Measurements from ENCODE around the gene NAA20. TPM values are rescaled to one million over a fixed set of nuclear protein-coding genes. Genes with fewer than 3 reads are reported as not detected.

NAA20 gene
- total and polyA plus RNA-seq, 8 donors = 48.7 to 73.3 (median 65.6) TPM

DNA sequence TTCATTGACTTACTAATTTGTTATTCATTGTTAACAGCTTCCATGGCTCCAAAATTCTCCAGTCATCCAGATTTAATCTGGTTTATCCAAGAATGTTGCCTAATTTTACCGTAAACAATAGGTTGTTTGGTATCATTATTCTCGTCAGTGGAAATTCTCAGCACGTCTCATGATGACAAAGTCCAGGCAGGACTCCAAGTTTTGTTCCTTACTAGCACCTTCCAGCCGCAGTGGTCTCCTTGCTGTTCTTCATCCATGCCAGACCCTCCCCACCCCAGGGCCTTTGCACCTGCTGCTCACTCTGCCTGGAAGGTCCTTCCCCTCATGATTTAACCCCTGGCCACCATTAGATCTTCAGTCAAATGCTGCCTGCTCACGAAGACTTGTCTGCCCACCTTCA lies 48.1 kb upstream of the NAA20 start:
- intact Hi-C loops (cut with DNase I) = no loop called here
- TF ChIP-seq, protein P1, sequence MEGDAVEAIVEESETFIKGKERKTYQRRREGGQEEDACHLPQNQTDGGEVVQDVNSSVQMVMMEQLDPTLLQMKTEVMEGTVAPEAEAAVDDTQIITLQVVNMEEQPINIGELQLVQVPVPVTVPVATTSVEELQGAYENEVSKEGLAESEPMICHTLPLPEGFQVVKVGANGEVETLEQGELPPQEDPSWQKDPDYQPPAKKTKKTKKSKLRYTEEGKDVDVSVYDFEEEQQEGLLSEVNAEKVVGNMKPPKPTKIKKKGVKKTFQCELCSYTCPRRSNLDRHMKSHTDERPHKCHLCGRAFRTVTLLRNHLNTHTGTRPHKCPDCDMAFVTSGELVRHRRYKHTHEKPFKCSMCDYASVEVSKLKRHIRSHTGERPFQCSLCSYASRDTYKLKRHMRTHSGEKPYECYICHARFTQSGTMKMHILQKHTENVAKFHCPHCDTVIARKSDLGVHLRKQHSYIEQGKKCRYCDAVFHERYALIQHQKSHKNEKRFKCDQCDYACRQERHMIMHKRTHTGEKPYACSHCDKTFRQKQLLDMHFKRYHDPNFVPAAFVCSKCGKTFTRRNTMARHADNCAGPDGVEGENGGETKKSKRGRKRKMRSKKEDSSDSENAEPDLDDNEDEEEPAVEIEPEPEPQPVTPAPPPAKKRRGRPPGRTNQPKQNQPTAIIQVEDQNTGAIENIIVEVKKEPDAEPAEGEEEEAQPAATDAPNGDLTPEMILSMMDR (IDR thresholded peaks at IDR 0.05) = no peak
- H3K36me3 ChIP-seq = peaks cover 0 to 79% of the 10 kb centered on the region in 2 donors
- no peak overlapping the region for H3K4me3 ChIP-seq
- no peaks in the 10 kb centered on the region for H3K9me3 ChIP-seq
- ATAC-seq (no peak), DNase-seq (no peak)
- peaks cover 15 to 69% of the 10 kb centered on the region in 2 donors for H3K4me1 ChIP-seq
- H3K27ac ChIP-seq = peak overlapping the region in 1 of 2 donors; percentile 14
- no peaks in the 10 kb centered on the region for H3K27me3 ChIP-seq

DNA sequence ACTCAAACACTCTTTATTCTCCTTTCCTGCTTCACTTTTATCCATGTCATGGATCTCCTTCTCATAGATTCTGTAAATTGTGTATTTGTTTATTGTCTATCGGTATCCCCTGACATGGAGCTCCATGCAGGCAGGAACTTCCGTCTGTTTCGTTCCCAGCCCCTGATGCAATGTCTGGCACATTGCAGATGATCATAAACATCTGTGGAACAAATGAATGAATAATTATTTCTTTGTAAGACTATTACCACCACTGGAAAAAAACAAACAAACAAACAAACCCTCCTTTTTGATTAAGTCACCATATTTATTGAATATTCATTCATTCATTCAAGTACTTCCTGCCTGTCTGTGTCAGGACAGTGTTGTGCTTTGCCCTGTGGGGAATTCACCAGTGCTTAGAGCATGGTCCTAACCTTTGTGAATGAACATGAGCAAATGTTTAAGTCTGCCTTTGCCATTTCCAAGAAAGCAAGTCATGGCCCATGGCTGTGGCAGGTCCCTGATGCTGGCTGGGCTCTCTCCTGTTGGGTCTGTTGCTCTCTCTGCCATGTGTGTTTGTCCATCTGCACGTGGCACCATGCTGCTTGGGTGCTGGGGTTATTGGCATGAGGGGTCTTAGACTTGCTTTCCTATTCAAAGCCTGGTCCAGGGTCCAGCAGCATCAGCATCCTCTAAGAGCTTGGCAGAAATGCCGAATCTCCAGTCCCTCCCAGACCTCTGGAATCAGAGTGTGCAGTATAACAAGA lies 47.5 kb upstream of the NAA20 start:
- Histone ChIP-seq H3K27ac (peak overlapping the region in 1 of 2 donors; percentile 14), H3K27me3 (no peaks in the 10 kb centered on the region), H3K4me3 (no peak overlapping the region), H3K9me3 (no peaks in the 10 kb centered on the region), H3K36me3 (peaks cover 0 to 73% of the 10 kb centered on the region in 2 donors), H3K4me1 (peaks cover 14 to 69% of the 10 kb centered on the region in 2 donors)
- ATAC-seq (no peak), DNase-seq (no peak)
- TF ChIP-seq, protein P1 (IDR thresholded peaks at IDR 0.05) = no peak
- intact Hi-C loops (cut with DNase I) = no loop called here

DNA sequence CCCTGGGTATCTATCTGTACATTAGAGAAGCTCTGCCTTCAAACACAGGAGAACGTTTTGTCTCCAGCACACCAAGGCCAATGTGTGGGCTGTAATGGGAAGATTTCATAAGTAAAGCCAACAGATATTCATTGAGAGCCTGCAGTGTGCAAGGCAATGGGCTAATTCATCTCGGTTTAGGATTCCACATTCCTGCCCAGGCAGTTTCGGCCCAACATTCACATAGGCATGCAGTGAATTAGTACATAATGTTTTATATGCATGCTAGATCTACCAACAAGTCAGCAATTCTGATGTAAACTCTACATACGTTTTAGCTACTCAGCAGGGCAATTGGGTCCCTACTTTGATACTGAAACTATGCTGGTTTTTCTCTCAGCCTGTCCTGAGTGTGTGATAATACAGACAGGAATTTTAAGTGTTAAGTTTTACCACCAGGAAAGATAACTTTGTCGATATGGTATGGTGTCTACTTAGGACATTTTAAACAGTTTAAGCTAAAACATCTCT lies 46.9 kb upstream of the NAA20 start:
- TF ChIP-seq, protein P1 (IDR thresholded peaks at IDR 0.05) = no peak
- DNase-seq (no peak), ATAC-seq (no peak)
- intact Hi-C loops (cut with DNase I) = no loop called here
- Histone ChIP-seq H3K27ac (peak overlapping the region in 1 of 2 donors; percentile 14), H3K4me1 (peaks cover 12 to 70% of the 10 kb centered on the region in 2 donors), H3K4me3 (no peak overlapping the region), H3K36me3 (peaks cover 0 to 68% of the 10 kb centered on the region in 2 donors), H3K27me3 (no peaks in the 10 kb centered on the region), H3K9me3 (no peaks in the 10 kb centered on the region)

DNA sequence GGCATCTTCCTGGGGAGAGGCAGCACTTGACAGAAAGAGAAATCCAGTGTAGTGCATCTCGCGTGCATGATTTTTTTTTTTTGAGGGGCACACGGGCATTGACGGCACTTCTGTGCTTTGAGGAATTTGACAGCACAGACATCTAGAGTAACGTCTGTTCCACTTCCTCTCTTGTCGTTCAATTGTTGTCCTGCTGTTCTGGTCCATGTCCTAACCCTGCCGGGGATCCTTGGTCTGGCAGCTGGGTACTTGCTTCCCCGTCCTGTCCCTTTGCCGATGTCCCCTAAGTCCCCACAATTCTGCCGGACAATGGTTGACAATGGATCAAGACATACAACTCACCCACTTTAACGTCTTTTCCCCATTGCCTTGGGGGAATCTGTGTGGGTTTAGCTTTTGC lies 46.0 kb upstream of the NAA20 start:
- intact Hi-C loops (cut with DNase I) = no loop called here
- DNase-seq (no peak), ATAC-seq (no peak)
- Histone ChIP-seq H3K4me3 (no peak overlapping the region), H3K4me1 (peaks cover 12 to 74% of the 10 kb centered on the region in 2 donors), H3K9me3 (no peaks in the 10 kb centered on the region), H3K27ac (peak overlapping the region in 1 of 2 donors; percentile 7), H3K36me3 (peaks cover 0 to 66% of the 10 kb centered on the region in 2 donors), H3K27me3 (no peaks in the 10 kb centered on the region)
- TF ChIP-seq, protein P1 (IDR thresholded peaks at IDR 0.05) = no peak

DNA sequence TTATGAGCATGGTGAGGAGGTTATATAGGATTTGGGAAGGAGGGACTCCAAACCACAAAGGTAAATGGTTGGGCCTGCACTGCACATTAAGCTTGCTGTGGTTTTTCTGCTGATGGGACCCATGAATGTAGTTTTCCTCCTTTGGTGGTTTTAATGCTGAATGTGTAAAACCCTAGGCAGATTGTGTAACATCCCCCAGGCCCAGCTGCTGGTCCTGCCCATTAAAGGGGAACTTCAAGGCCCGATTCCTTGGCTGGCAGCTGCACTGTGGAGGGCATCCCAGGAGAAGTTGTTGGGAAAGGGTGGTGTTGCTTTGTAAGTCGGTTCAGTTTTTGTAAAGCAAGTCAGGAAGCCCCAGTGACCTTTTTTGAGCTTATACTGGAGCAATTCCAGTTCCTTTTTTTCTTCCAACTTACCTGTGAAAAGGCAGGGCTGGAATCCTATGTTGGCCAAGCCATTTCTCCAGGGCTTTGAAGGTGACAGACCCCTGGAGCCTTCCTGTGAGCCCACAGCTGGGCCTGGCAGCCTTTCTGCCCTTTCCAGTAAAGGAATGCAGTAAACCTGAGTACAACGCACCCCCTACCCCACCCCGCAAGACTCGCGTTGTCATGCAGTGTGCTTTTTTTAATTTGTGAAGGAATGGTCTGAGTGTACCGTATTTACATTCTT lies 43.1 kb upstream of the NAA20 start:
- Histone ChIP-seq H3K4me1 (peaks cover 28 to 93% of the 10 kb centered on the region in 2 donors), H3K27me3 (no peaks in the 10 kb centered on the region), H3K9me3 (no peaks in the 10 kb centered on the region), H3K27ac (peak overlapping the region; percentile 86 to 90), H3K36me3 (peaks cover 0 to 44% of the 10 kb centered on the region in 2 donors), H3K4me3 (peak overlapping the region in 1 of 2 donors; percentile 56)
- DNase-seq = peak; percentile 49 to 83 (median 81)
- peak; percentile 22 for ATAC-seq
- TF ChIP-seq, protein P1 (IDR thresholded peaks at IDR 0.05) = no peak
- intact Hi-C loops (cut with DNase I) = no loop called here
